ENCODE results near the gene MAVS.
"Not testable (repeated sequence)": the region's sequence is repeated elsewhere in the genome, so short reads cannot be mapped to it uniquely, and the experiment has no call there.

The MAVS gene

GRCh38 chr20:3902446-3902845, 55.8 kb downstream of the MAVS start:
- H4K20me1 ChIP-seq (ENCODE audit: insufficient read depth, low read length) = peaks cover 92% of the 10 kb centered on the region
- H3K4me1 ChIP-seq (ENCODE audit: low read length) = peaks cover 53% of the 10 kb centered on the region
- H3K79me2 ChIP-seq (ENCODE audit: low read length) = peaks cover 95% of the 10 kb centered on the region
- H3K9me3 ChIP-seq (ENCODE audit: insufficient read depth, low read length) = no peaks in the 10 kb centered on the region
- H3K9ac ChIP-seq (ENCODE audit: low read length) = no peak overlapping the region
- no peaks in the 10 kb centered on the region for H3K27me3 ChIP-seq (ENCODE audit: low read depth, low read length)
- H3K4me3 ChIP-seq (ENCODE audit: low read length) = no peak overlapping the region
- no peak for TF ChIP-seq EZH2phosphoT487 (IDR thresholded peaks at IDR 0.05; ENCODE audit: low read depth)
- no peak for TF ChIP-seq CTCF (IDR thresholded peaks at IDR 0.05; ENCODE audit: low read depth, low read length)
- no peak overlapping the region for H3K4me2 ChIP-seq (ENCODE audit: low read length)
- H2AFZ ChIP-seq (ENCODE audit: low read depth, low read length) = no peak overlapping the region
- no peak overlapping the region for H3K27ac ChIP-seq (ENCODE audit: low read length)
- H3K36me3 ChIP-seq (replicated peaks; ENCODE audit: low read depth, low read length) = peaks cover 21% of the 10 kb centered on the region

- Histone ChIP-seq H3K27me3 (ENCODE audit: low read depth, low read length) (no peaks in the 10 kb centered on the region), H3K4me2 (ENCODE audit: low read length) (no peak overlapping the region), H3K4me3 (ENCODE audit: low read length) (no peak overlapping the region), H3K9me3 (ENCODE audit: insufficient read depth, low read length) (no peaks in the 10 kb centered on the region), H3K9ac (ENCODE audit: low read length) (no peak overlapping the region), H2AFZ (ENCODE audit: low read depth, low read length) (no peak overlapping the region), H3K79me2 (ENCODE audit: low read length) (peaks cover 95% of the 10 kb centered on the region), H3K27ac (ENCODE audit: low read length) (no peak overlapping the region), H4K20me1 (ENCODE audit: insufficient read depth, low read length) (peaks cover 91% of the 10 kb centered on the region), H3K4me1 (ENCODE audit: low read length) (peaks cover 65% of the 10 kb centered on the region), H3K36me3 (replicated peaks; ENCODE audit: low read depth, low read length) (peaks cover 35% of the 10 kb centered on the region)
- TF ChIP-seq CTCF (IDR thresholded peaks at IDR 0.05; ENCODE audit: low read depth, low read length) = no peak
- TF ChIP-seq EZH2phosphoT487 (IDR thresholded peaks at IDR 0.05; ENCODE audit: low read depth) = no peak
These were observed 57.6 kb downstream of the MAVS start for GRCh38 chr20:3904224-3904623.

- Histone ChIP-seq H3K27me3 (ENCODE audit: low read depth, low read length) (no peaks in the 10 kb centered on the region), H3K9ac (ENCODE audit: low read length) (no peak overlapping the region), H2AFZ (ENCODE audit: low read depth, low read length) (no peak overlapping the region), H3K4me3 (ENCODE audit: low read length) (no peak overlapping the region), H4K20me1 (ENCODE audit: insufficient read depth, low read length) (peaks cover 91% of the 10 kb centered on the region), H3K9me3 (ENCODE audit: insufficient read depth, low read length) (no peaks in the 10 kb centered on the region), H3K4me1 (ENCODE audit: low read length) (peaks cover 61% of the 10 kb centered on the region), H3K27ac (ENCODE audit: low read length) (no peak overlapping the region), H3K4me2 (ENCODE audit: low read length) (no peak overlapping the region), H3K36me3 (replicated peaks; ENCODE audit: low read depth, low read length) (peaks cover 39% of the 10 kb centered on the region), H3K79me2 (ENCODE audit: low read length) (peaks cover 95% of the 10 kb centered on the region)
- TF ChIP-seq CTCF (IDR thresholded peaks at IDR 0.05; ENCODE audit: low read depth, low read length) (no peak), EZH2phosphoT487 (IDR thresholded peaks at IDR 0.05; ENCODE audit: low read depth) (no peak)
These were observed 58.2 kb downstream of the MAVS start for GRCh38 chr20:3904857-3905256.

GRCh38 chr20:3906744-3907721, 60.4 kb downstream of the MAVS start:
- peaks cover 85% of the 10 kb centered on the region for H4K20me1 ChIP-seq (ENCODE audit: insufficient read depth, low read length)
- H3K4me2 ChIP-seq (ENCODE audit: low read length) = peak overlapping the region; percentile 88
- peak overlapping the region; percentile 90 for H3K27ac ChIP-seq (ENCODE audit: low read length)
- peaks cover 45% of the 10 kb centered on the region for H3K4me1 ChIP-seq (ENCODE audit: low read length)
- not testable (repeated sequence) for H3K27me3 ChIP-seq (ENCODE audit: low read depth, low read length); H3K9me3 ChIP-seq (ENCODE audit: insufficient read depth, low read length); H2AFZ ChIP-seq (ENCODE audit: low read depth, low read length)
- peaks cover 94% of the 10 kb centered on the region for H3K79me2 ChIP-seq (ENCODE audit: low read length)
- peaks cover 52% of the 10 kb centered on the region for H3K36me3 ChIP-seq (replicated peaks; ENCODE audit: low read depth, low read length)
- peak overlapping the region; percentile 49 for H3K9ac ChIP-seq (ENCODE audit: low read length)
- H3K4me3 ChIP-seq (ENCODE audit: low read length) = peak overlapping the region; percentile 68

All from OCI-LY3 (cell line).